GM18508 (cell line): Measurements from ENCODE around the gene GJD4.

ENCODE experiments used
- ATAC-seq: cut with Tn5 transposase; IDR thresholded peaks from one replicate; pipeline ENCODE4 v1.9.1; 2021; ENCODE audit warnings: moderate number of reproducible peaks; ENCODE audit not compliant: insufficient read depth, unreplicated experiment

Gene GJD4

DNA sequence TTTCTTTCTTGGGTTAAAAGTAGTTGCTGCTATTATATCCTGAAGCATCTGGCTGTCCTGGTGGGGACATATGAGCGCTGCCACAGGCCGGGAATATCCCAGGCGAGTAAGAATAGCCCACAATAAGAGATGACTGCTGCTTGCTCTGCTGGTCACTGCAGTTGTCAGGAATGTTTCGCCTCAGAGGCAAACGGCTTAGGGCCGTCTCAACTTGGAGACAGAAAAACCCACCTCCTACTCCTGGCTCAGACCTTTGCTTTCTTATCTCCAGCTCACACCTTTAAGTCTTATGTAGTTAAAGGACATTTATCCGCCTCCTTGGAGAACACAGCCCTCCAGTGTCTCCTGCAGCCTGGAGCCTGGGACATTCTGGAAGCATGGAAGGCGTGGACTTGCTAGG lies at the start of gene GJD4:
Gene GJD4, plus strand, starts transcription at position 151 of the 400 bp plus-strand sequence. Its CDS starts 227 bp downstream, at position 378.
- ATAC-seq = no peak

- no peak for ATAC-seq
These were observed 48.9 kb upstream of the GJD4 start for GRCh38 chr10:35555962-35556930.

DNA sequence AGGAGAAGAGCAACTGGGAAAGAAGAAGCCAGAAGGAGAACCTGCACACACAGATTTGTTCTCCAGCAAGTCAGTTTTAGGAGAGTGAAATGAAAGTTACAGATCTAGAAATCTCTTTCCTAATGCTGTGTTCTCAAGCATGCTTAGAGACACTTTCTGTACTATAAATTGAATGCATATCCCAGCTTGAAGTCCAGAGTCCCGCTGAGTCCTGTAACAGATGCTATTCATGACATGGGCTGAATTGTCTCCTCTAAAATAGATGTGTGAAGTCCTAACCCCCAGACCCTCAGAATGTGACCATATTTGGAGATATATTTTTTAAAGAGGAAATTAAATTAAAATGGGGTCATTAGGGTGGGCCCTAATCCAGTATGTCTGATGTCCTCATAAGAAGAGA lies 46.9 kb upstream of the GJD4 start:
- ATAC-seq = no peak

- no peak for ATAC-seq
These were observed 45.7 kb upstream of the GJD4 start for GRCh38 chr10:35559416-35559815.

GRCh38 chr10:35561715-35562114 lies 43.4 kb upstream of the GJD4 start:
- ATAC-seq = no peak

GRCh38 chr10:35562427-35562826 lies 42.7 kb upstream of the GJD4 start:
- ATAC-seq = no peak

- no peak for ATAC-seq
These were observed 41.8 kb upstream of the GJD4 start for GRCh38 chr10:35563261-35563891.

GRCh38 chr10:35564341-35564968 lies 40.7 kb upstream of the GJD4 start:
- no peak for ATAC-seq

DNA sequence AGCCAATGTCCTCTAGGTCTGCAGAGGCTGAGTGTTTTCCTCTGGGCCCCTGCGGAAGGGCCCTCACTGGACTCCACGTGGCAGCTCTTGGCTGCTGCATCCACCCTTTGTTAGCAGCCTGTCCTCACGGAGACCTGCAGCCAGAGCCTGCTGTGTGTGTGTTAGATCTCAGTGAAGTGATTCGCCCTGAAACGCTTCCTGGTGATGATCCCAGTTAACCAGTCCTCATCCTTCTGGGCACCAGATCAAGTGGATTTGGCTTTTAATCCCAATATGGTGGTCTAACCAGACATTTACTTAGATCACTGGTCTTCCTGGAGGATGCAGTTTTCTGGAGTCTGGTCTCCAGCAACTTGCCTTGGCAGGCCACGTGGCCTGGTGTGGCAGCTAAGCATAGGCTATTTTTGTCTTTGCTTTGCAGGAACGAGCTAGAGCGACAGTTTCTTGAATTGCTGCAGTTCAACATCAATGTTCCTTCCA lies 39.5 kb upstream of the GJD4 start:
- no peak for ATAC-seq

- no peak for ATAC-seq
These were observed 37.2 kb upstream of the GJD4 start for GRCh38 chr10:35567951-35568350.

DNA sequence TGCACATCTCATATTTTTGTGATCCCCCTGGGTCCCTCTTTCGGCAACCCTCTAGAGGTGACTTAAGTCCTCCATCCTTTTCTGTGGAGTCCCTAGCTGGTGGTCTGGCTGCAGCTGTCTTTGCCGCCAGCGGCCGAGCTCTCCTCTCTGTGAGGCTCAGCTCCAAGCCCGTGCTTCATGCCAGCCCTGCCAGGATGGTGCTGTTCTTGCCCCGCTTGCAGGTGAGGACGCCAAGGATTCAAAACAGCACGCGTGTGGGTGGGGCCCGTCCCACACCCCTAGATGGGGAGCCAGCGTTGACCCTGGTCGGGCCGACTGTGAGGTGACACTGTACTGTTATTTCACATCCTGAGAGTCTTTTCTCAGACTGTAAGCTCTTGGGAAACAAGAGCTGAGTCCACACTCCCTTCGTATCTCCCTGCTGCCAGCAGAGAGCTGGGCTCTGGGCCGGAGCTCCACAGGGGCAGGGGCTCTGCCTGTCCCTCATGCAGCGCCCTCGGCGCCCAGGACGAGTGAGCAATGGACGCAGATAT lies 36.6 kb upstream of the GJD4 start:
- ATAC-seq = no peak

DNA sequence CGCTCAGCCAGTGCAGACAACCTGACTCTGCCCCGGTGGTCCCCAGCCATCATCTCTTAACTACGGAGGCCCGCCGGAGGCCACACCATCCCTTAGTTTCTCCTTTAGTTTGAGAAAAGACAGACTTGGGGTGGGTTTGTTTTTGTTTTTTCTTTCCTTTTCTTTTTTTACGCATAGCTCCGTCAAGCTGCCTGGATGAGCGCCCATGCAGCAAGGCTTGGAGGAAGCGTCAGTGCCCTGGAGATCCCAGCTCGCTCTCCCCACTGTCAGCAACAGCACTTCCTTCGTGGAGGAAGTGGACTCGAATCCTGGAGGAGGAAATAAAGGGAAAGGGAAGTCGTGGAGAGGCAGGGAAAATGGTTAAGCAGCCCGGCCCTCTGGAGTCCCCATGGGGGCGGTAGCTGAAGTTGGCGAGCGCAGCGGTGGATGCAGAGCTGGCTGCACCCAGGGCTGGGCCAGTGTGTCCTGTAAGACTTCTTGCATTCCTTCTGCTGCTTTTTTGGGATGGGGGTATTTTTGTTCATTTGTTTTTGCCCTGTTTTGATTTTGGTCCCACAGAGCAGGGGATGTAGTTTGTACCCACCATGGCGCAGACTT lies 35.9 kb upstream of the GJD4 start:
- ATAC-seq = no peak

DNA sequence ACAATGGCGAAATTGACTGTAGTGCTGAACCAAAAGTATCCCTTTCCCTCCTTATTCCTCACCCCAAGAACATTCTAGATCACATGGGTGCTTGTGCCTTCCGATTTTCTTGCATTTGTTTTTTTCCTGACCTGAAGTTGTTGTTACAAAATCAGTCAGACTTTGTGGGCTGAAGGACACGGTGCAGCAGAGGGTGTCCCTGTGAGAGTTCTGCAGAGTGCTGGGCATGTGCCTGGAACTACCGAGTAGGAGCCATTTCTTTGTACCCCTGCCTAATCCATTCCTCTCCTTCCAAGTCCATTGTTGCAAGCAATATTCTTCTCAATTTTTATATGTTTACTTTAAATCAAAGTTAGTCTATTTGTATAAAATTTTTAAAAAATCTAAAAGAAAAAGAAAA lies 35.3 kb upstream of the GJD4 start:
- no peak for ATAC-seq

GRCh38 chr10:35570397-35570796 lies 34.7 kb upstream of the GJD4 start:
- ATAC-seq = no peak

DNA sequence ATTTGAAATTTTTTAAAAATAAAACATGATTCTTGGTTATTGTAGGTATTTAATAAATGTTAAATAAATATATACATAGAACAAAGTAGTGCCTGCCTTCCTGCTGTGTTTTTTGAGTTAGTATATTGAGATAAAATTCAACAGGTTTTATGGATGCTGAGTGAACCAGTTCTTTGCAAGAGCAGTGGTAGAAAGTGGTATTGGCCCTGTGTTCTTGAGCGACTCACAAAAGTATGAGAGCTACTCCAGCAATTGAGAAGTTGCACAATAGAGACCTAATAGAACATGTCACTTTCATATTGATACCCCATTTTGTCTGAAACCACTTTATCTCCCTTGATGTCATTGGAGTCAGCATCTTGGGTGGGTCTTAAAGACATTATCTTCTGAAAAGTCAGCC lies 32.6 kb upstream of the GJD4 start:
- no peak for ATAC-seq

- no peak for ATAC-seq
These were observed 31.3 kb upstream of the GJD4 start for GRCh38 chr10:35573796-35574195.

- no peak for ATAC-seq
These were observed 30.2 kb upstream of the GJD4 start for GRCh38 chr10:35574924-35575352.

DNA sequence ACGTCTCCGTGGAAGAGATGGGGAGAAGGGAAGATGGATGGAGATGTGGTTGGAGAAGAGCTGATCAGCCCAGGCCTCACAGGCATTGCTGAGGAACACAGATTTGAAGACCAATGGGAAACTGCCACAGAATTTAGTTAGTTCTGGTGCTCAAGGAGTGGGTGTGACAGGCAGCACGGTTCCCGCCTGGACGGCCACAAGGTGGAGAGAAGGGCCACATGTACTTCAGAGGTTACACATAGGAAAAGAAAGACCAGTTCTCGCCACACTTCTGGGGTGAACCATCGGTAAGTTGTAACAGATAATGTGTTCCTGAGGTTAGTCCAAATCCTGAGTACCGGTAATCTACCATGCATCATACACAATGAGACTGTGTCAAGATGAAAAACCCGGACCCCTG lies 29.5 kb upstream of the GJD4 start:
- no peak for ATAC-seq

DNA sequence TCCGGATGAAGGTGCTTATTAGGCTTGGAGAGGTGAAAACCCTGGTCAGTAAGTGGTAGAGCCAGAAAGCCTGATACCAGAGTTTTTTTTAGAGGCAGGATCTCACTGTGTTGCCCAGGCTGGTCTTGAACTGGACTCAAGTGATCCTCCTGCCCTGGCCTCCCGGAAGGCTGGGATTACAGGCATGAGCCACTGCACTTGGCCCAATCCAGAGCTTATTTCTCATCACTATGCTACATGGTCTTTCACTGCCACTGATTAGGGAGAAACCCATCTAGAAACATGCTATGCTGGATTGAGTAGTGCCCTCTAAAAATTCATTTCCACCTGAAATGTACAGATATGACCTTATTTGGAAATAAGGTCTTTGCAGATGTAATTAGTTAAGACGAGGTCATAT lies 28.4 kb upstream of the GJD4 start:
- no peak for ATAC-seq

DNA sequence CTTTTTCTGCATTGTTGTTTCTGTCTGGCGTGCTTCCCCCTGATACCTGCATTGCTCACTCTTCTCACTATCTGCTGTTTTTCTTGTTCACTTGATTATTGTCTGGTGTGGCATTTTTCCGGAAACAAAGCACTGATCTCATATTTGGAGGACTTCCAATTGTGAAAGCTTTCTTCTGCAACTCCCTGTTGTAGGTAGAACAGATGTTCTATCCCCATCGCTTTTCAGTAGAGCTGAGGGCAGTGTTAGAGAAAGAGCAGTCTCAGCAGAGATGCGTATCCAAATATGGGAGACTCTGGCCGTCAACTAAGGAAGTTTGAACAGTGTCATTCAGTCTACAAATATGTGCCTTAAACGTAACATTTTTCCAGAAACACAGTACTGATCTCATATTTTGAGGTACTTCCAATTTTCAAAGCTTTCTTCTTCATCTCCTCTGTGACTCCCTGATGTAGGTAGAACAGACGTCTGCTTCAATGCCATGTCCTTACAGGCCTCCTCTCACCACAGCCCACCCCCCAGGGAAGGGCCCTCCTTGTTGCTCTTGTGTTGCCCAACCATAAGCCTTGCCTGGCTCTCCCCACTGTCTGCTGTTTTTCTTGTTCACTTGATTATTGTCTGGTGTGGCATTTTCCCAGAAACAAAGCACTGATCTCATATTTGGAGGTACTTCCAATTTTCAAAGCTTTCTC lies 27.1 kb upstream of the GJD4 start:
- ATAC-seq = no peak
